HG02840 (cell line): Measurements from ENCODE around the gene RAPGEF1.

ENCODE experiments used
- ATAC-seq: cut with Tn5 transposase; IDR thresholded peaks from one replicate; pipeline ENCODE4 v1.9.1; 2021; ENCODE audit warnings: mild to moderate bottlenecking, moderate library complexity, moderate number of reproducible peaks; ENCODE audit not compliant: unreplicated experiment, low FRiP score

RAPGEF1 gene

DNA sequence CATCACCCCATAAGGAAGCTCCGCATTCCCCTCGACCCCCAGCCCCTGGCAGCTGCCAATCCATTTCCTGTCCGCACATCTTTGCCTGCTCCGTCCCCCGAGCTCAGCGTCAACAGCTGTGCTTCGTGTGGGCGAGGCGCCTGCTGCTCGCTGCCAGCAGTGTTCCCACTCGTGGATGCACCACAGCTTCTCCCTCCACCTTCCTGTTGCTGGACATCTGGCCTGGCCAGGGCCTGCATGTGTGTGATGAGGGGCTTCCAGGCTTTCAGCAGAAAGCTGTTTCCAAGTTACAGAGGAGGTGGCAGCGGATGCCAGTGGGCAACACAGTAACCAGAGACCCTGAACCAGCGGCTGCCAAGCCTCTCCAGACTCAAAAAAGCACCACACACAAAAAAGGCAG is 108.6 kb downstream of the RAPGEF1 start:
- ATAC-seq: no peak

DNA sequence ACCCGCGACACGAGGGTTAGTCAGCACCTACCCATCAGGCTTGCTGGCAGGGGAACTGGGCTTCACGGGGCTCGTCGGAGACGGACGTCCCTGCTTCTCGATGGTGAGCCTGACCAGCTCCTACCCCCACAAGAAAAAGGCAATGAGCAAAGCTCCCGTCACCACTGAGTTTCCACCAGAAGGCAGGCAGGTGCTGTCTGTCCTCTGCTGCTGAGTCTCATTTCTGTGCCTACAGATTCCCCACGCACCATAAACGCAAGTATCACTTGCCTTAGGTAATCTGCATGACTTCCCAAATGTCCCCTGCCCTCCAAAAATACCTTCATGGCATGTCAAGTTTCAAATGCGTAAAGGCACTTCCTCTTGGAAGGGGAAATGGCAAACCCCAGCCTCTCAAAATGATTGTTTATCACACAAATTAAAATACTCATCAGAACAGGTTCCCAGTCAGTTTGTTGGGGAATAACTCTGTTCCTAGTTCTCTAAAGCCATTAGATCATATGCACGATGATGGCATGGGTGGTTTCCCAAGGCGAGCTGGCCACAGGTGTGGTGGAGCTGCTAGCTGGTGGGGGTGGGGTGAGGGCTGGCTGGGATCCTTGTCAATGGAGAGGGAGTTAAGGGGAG is 109.6 kb downstream of the RAPGEF1 start:
- ATAC-seq: peak; percentile 50

DNA sequence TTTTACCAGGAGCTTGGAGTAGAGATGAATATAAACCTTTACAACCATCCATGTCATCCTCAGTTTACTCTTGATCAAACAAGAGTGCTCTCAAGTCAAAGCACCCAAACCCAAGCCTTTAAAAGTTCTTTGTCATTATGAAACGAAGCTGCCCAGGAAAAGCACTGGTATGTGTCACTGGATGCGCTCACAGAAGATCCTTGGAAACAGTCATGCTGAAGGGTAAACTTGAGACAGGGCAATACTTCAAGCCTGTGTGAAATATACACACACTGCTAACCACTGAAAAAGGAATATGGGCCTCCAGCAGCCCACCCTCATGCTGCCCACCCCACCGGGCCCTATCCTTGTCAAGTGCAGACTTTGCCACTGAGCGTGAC is 110.1 kb downstream of the RAPGEF1 start:
- ATAC-seq: no peak

DNA sequence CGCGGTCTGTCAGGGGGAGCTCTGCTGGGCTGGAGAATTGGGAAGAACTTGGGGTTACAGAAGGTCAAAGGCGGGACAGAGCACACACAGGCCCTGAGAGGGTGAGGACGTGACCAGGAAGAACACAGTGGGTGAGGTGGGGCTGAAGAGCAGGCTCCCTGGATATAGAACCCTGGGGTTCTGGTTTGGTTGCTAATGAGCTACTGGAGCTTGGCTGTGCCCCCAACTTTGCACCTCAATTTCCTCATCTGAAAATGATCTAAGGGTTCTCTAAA is 110.7 kb downstream of the RAPGEF1 start:
- no peak for ATAC-seq

DNA sequence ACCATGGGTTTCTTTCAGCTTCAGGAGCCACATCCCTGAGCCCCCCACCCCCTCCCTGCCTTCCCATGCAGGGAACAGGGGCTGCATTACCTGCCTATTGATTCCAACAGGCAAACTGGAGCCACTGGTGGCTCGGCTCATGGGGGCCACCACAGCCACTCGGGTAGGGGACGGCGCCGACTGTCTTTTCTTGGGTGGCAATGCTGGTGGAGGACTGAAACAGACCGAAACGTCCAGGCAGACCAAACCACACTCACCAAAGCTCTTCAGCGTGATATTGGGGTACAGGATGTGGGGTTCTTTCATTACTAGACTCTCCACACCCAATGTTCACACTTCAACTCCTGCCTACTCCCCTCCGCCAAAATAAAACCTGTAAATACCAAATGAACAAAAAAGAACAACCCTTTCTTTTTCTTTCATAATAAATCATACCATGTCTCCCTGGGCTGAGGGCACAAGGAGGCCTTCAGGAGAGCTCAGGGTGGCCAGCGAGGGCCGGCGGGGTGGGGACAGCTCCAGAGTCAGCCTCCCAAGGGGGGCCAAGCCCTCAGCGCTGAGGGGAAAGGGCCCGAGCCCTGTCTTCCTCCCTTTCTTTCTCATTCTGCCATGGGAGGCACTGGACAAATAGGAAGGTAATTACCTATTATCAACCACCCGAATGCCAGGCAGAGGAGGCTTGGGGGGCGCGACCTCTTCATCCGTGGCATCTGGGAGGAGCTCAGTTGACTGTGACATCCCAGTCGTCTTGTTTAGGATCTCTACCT is 111.2 kb downstream of the RAPGEF1 start:
- no peak for ATAC-seq

DNA sequence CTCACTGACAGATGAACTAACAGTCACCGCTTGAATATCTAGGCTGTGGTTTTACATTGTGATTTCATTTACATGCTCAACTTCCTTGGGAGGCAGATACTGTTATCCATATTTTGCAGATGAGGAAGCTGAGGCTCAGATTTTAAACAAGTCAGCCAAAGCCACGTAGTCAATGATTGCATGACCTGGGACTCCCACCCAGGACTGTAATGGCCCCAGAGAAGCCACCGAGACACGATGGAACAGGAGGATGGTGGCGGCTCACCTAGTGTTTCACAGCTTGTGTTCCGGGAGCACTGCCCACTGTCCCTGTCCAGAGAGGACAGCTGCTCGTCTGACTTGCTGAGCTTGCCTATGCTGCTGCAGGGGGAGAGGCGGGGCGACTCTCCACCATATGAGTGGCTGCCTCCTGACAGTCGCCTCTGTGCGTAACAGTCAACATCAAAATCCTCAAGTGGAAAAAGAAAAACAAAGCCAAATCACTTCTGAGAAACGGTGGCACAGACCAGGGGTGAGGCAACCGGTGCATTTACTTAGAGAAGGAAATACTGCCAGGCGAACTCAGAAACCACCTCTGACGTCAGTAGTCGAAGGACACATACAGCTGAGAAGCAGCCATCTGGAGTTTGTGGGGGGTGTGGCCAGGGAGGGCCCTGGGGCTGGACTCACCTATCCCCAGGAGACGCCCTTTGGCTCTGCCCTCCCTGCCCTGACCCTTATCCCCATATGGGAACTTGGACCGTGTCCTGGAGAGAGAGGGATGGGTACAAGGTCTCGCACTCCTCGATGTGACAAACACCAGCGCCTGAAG is 112.0 kb downstream of the RAPGEF1 start:
- ATAC-seq: no peak

DNA sequence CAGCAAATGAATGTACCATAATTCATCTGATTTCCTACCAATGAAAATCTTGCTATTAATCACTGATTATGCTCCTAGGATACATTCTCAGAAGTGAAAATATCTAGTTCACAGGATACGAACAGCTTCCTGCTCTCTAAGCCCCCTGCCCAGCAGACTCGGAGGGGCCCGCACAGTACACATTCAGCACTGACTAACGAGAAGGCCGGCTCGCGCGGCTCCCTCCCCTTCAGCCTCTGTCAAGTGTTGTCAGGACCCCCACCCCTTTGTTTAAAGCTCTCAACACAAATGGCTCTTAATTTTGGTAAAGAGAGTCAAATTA is 112.6 kb downstream of the RAPGEF1 start:
- ATAC-seq: no peak

DNA sequence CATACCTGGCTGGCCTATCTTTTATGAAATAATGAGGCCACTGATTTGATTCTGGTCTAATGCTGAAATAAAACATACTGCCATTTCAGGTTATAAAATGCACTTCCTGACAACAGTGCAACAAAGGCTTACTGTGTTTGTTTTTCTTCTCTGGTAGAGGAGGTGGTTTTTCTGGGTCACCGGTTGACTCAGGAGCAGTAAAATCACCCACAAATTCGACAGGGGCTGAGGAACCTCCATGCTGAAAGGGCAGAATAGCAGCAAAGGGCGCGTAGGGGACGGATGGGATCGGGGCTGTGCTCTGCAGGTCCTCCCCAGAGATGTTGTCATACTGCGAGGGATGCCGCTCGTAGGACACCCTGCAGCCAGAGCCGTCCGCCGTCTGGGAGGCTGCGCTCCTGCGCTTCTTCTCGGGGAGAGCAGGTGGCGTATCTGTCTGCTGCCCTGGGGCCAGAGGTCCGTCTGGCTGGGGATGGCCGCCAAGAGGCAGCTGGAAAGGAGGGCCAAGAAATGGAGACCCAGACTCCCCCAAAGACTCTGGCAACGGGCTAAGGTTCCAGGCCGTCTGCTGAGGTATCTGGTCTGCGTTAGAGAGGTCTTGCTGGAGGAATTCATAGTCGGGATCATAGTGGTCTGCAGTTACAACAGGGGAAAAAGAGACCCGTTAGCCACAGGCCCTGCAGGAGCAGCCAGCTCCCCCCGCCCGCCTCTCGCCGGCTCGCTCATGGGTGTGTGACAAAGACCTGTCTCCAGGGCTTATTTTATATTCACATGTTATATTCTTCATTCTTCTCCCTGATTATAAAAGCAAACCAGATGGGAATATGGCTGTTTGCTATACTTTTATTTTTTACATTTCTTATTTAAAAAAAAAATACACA is 113.8 kb downstream of the RAPGEF1 start:
- ATAC-seq: no peak

DNA sequence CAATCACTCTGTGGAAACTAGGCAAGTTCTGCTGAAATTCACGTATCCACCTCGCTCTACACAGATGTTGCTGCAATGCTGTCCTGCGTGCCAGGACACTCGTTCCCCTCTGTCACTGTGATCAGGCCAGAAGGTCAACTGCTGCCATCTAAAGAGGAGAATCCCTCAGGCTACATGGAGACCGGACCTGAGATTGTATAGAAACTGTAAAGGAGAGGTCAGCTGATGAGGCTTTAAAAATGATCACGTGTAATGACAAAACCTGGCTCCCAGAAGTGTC is 114.4 kb downstream of the RAPGEF1 start:
- no peak for ATAC-seq

DNA sequence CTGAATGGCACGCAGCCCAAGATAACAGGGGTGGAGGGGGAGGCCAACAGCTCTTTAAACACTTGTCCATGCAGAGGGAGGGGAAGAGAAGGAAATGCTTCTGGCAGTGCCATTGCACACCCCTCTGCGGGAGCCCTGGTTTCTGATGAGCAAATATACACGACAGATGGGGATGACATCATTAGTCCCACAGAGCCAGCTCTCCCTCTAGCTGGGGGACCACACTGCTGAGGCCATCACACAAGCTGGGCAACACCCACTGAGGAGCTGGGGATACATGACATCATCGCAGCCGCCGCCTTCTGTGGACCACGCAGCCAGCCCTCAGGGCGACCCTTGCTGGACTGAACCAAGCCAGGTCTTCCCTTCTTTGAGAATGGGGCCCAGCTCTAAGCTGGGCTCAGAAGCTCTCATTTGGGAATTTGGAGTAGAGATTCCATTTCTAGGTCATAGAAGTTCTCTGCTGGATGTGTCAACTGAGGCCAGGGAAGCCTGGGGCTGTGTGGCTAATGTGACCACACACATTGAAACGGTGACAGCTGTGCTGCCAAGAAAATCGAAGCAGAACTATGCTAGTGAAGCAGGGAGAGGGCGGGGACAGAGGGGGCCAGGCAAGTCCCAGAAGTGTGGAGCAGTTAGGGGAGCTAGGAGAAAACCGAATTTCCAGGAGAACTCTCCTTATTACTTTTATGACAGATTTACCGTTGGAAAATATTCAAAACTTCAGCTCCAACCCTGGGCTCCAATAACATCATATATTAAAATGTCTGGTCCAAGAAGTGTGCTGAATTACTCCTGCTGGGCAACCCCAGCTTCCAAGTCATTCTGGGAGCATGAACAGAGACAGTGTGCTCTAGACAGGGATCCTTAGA is 115.0 kb downstream of the RAPGEF1 start:
- ATAC-seq: no peak

DNA sequence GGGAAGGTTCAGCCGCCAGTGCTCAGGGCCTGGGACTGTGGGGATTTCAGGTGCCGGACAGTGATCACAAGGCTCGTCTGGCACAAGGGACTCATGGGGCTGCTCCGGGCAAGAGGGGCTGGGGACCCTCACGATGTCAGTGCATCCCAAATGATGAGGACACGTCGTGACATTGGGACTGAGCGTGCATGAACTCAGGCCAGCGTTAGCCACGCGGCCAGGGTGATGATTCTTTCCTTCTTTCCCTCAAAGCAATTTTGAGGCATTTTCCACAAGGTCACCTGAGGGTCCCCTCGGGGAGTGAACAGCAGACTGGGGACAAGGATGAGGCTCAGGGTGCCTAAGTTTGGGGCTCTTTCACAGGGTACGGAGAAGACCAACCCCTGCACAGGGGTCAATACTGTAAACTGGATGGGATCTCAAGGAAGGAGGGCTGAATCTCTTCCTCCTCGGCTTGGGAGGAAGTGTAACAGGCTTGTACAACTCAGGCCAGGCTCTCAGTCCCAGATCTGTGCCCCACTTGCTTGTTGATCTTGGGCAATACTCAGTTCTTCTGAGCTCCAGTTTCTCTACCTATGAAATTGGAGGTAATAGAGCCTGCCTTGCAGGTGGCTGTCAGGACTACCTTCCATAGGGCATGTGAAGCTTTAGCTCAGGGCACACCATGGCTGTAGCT is 116.1 kb downstream of the RAPGEF1 start:
- no peak for ATAC-seq

DNA sequence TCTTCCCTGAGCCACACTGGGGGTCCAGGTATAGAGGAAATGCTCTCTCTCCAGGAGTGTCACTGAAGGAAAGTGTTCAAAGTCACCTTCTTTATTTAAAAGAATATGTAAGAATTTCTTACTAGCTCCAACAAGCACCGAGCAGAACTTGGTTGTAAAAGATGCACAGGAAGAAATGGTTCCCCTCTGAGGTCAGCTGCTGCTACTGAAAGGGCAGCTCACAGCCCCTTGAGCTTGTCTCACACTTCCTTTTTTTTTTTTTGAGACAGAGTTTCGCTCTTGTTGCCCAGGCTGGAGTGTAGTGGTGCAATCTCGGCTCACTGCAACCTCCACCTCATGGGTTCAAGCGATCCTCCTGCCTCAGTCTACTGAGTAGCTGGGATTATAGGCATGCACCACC is 117.4 kb downstream of the RAPGEF1 start:
- ATAC-seq: no peak

DNA sequence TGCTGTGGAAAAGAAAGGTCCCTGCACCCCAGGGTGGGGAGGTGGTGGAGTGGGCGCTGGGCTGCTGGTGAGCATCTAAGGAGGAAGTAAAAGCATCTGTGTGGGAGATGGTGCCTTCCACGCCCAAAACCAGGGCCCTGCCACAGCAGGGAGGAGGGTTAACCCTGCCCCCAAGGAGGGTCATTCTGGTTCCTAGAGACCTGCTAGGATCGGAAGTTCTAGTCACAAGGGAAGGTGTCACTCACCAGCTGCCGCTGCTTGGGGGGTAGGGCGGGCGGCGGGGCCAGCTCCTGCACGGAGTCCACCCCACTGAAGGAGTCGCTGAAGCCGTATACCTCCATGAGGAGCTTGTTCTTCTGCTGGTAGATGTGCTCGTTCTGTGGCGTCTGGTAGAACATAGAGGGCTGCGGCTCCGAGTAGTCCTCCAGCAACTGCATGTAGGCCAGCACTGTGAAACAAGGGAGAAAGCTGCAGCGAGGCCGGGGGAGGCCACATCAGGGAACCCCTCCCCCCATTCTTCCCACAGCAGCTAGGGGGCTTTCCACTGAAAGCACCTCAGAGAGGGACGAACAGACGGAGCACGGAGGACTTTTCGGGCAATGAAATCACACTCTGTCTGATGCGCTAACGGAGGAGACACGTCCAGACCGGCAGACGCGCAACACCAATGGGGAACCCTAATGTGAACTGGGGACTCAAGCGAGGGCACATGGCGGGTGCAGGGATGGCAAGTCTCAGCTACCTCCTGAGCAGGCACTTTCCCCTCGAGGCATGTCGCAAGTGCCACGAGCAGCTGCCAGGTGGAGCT is 118.1 kb downstream of the RAPGEF1 start:
- ATAC-seq: no peak

DNA sequence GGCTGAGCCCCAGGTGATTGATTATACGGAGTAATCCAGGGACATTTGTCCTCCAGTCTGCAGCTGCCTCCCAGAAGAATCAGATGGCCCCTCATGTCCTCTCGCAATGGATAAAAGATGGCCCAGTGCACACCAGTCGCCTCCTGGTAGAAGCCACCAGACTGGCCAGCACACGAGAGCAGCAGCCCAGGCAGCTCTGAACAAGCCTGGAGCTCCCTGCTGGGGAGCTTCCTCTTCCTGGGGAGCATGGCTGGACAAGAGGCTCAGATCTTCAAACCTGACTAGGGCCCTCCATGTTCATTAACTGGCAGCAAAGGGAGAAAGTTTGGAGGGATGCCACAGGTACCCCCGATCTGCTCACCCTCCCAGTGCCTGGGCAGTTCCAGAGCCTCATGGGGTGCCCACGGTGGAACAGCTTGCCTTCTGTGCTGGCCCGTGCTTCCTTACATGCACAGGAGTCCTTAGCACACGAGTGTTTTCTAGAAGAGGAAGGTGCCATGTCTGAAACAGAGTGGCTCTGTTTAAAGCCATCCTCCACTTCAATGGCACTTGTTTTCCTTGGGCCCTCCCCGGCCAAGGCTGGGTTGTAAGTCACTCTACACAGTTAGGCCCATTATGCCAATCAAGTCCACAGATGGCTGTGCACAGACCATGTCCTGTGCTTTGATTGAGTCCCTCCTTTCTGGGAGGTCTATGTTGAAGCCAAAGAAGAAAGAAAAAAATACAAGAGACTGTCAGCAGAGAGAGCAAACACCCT is 118.9 kb downstream of the RAPGEF1 start:
- no peak for ATAC-seq

DNA sequence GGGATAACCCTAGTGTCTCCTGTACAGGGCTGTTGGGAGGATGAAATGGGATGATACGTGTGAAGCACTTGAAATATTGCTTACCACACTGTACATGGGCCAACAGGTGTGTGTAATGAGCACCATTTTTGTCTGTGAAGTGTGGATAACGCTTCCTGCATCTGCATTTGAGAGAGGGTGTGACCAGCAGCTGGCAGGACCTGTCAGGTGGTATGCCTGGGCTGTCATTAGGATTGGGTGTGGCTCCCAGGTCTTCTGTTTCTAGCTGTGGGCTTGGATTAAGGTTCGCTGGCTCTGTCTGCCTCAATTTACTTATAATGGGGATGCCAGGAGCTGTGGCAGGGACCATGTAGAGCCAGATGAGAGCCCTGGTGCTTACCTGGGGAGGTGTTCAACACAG is 120.2 kb downstream of the RAPGEF1 start:
- no peak for ATAC-seq

DNA sequence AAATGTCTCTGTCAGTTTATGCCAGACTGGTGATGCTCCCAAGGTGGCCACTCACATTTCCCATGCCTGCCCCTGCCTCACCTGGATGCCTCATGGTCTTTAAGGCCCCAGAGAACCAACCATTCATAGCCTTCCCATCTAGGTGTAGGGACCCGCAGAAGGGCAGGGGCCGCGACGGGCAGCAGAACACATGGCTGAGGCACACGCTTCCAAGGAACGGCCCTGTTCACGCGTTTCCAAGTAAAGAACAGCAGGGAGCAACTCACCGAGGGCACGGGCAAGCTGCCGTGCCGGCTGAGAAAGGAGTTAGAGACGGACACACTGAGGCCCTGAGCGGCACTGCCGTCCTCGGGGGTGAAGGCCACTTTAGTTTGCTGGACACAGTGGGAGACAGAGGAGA is 121.1 kb downstream of the RAPGEF1 start:
- ATAC-seq: no peak

DNA sequence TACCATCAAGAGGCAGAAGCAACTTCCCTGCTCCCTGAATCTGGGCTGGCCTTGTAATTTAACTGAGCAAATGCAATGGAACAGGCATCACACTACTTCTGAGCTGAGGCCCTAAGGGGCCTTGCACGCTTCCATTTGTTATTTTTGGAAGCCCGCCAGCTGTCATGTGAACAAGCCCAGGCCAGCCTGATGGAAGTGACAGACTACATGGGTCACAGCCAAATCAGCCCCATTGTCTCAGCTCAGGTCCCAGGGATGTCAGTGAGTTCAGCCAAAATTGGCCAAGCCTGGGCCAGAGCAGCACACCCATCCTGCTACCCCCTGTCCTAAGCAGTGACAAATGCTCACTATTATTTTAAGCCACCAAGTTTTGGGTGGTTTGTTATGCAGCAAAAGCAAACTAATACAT is 121.8 kb downstream of the RAPGEF1 start:
- no peak for ATAC-seq

DNA sequence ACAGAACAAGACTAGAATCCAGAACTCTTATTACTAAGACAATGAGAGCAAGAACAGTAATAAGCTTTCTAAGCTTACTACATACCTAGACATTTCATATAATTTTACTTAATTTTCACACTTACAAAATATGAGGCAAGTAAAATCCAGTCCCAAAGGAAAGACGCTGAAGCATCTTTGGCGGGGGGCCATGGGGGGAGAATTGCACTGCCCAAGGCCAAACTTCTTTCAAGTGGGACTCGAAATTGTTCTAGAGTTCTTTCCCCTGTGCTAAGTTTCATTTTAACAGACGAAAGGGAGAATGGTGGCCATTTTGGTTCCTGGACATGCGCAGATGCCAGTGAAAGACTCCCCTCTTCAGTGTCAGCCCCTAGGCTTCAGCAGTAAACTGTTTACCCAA is 122.3 kb downstream of the RAPGEF1 start:
- no peak for ATAC-seq
